ENCODE results near the gene PRKAG2.

The PRKAG2 gene

DNA sequence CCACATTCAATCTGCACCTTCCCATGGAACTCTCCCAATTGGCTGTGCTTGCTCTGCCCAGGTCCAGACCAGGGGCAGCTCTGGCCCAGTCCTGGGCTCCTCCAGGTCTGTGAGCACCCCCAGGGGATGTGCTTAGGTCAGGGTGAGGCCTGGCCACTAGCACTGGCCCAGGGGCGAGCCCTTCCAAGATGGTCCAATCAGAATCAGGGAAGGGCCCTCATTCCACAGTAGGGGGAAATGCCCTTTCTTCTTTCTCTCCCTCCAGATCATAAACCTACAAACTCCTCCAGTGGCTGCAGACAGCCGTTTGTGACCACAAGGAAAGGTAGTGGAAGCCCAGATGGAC is 157.0 kb downstream of the PRKAG2 start:
- no peak for DNase-seq

DNA sequence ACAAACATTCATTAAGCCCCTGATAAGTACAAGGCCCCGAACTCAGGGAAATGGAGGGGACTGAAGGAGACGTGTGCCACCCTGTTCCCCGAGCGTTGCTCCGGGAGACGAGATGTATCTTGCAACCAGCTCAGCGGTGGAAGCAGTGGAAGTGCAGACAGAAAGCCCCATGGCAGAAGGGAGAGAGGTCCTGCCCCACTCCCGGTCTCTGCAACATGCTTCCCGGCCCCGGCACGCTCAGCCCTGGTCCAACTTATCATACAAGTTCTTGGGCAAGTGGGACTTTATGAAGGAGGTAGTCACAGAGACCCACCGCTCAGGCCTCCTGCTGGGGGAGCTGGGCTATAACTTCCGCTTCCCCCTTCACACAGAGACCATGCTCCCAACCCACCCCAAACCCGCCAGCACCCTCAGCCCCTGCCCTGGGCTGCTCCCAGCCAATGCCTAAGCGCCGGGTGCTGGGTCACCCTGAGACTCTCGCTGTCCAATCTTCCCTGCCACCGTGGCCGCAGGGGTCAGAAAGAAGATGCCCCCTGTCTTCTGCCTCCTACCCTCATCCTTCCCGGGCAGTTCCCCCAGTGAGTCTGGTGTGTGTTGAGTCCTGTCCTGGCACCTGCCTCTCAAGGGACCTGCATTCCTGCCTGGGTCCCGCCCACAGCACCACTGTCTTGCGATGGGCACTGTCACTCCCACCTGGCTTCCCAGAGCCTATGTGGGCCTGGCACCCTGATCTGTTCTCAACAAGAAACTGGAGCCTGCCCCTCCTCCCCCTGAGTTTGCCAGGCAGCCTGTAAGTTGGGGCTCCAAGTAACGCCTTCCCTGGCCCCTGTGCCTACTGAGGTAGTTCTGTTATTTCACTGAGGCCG is 157.7 kb downstream of the PRKAG2 start:
- DNase-seq: no peak

DNA sequence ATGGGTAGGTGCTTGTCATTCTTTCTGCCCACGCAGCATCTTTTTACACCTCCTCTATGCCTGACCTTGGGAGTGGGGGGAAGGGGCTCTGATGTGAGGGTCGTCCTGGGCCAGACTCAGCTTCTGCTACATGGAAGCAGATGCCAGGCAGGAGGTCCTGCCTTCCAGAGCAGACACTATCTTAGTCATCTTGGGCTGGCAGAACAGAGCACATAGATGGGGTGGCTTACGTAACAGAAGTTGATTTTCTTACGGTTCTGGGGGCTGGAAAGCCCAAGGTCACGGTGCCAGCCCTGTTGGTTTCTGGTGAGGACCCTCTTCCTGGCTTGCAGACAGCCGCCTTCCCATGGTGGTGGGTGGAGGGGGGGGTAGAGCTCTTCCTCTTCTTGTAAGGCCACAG is 159.0 kb downstream of the PRKAG2 start:
- DNase-seq: no peak

DNA sequence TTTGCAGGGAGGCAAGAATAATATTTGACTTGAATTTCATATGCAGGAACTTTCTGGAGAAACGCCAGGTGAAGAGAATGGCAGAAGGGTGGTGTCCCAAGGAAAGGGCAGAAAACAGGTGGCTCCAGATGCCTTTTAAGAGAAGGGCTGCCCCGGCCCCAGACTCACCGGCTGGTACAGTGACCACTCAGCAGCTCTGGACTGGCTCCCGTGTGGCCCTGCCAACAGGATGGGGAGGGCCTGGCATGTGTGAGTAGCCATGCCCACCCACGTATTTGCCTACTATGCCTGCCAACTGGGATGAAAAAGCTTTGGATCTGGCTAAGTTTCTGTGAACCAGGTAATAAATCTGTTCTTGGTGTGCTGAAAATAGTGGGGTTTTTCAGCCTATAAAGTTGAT is 159.5 kb downstream of the PRKAG2 start:
- DNase-seq: no peak

DNA sequence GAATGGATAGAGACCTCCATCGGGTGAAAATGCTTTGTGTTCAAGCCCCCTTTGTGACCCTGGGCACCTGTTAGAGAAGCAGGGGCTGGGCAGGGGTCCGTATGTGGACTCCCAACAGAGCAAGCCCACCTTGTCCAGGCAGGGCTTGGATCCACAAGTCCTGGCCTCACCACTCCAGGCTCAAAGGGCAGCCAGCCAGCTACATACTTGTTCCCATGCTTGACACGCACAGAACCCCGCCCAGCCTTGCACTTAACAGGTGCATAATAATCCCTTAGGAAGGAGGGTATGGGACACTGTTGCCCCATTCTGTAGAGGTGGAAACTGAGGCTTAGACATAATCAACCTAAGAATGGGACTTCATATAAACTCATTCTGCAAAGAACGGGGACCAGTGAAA is 160.6 kb downstream of the PRKAG2 start:
- DNase-seq: no peak

DNA sequence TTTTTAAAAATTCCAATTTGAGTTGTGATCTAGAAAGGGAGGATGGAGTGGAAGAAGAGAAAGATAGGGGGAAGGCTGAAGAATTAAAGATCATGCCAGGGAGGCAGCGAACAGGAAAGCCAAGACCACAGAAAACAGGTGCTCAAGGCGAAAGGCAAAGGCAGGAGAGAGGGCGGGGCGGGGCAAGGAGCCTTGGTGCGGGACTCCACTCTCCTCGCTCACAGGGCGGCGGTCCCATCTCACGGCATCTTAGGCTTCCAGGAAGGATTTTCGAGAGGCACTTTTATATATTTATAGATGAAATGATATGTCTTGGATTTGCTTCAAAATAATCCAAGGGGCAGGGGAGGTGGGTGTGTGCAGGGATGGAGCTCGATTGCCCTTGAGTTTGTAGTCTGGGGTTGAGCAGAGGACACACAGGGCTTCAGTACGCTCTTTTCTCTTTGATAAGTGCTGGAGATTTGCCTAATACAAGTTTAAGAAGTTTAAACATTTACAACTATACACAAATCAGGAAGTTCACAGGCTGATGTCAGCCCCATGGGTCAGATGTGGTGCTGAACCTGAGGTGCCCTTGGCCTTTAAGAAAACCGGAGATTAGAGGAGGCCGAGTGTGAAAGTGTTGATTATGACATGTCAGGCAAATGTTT is 161.1 kb downstream of the PRKAG2 start:
- DNase-seq: no peak

DNA sequence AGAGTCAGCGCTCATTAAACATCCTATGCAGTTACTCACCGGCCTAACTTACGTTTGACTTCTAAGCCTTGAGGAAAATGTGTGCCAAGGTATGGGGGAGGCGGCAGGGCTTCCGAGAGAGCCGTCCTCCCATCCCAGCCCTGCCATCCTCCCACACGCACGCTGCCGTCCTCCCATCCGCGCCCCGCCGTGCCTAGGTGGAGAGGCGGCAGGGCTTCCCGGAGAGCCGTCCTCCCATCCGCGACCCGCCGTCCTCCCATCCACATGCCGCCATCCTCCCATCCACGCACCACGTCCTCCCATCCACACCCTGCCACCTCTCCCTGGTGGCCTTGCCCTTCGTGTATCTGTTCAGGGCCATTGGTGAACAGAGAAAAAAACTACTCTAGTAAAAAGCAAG is 162.7 kb downstream of the PRKAG2 start:
- no peak for DNase-seq

DNA sequence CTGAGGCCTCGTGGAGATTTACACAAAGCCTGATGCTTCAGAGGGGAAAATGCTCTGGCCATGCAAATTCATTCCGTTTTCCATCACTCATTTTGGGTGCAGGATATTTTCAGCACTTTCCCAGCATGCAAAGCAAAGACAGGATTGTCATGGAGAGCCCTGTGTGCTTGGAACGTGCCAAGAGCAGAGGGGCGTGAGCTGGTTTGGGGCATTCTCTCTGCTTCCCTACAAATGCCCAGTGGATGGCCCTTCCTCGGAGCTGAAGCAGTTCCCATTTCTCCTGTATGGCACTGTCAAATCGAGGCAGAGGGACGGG is 164.1 kb downstream of the PRKAG2 start:
- no peak for DNase-seq

DNA sequence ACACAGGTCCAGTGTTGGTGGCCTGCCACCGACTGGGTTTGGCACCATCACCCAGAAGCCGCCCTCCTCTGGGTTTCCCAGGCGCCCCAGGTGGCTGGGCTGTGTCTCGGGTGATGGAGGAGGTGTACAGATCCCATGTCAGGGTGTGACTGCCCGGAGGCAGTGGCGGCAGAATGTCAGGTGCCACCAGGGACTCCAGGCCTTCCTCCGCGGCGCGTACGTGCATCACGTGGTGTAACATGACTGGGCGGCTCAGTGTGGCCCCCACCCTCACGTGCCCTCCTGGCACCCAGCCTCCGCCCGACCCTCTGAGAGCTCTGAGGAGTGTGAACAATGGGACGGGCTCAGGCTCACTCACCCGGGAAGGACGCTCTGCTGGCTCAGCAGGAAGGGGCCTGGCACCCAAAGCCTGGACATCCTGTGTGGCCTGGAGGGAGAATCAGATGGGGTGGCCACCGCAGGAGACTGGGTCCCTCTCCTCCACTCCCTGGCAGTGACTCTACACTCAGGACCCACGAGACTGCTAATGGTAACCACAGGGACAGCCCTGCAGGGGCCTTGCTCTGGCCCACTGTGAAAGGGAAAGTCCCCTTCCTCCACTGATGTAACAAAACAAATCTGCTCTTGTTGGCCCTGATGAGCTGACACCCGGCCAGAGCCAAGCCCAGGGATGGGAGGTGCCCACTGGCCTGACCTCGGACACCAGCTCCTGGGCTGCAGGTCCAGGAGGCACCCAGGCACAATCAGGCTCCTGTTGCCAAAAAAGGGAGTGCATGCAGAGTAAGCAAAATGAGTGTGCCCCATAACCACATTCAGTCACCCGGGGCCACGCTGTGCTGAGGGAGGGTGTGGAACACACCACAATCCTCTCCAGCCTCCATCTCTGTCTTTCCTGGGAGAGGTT is 164.8 kb downstream of the PRKAG2 start:
- no peak for DNase-seq

DNA sequence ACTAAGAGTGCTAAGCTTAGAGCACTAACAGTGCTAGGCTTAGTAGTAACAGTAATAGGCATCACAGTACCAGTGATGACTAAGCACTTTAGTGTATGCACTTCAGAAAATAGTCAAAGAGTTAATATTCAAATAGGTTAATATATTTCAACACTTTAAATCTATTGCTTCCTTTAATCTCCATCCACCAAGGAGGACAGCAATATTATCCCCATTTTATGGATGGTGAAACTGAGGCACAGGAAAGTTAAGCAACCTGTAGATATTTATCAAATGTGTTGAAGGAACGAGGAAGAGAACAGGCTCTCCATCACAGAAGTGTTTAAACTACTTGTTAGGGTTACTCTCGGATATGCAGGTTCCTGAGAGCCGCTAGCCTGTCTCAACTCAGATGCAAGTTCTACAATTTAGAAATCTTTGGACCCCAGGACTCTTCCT is 165.5 kb downstream of the PRKAG2 start:
- DNase-seq: no peak

DNA sequence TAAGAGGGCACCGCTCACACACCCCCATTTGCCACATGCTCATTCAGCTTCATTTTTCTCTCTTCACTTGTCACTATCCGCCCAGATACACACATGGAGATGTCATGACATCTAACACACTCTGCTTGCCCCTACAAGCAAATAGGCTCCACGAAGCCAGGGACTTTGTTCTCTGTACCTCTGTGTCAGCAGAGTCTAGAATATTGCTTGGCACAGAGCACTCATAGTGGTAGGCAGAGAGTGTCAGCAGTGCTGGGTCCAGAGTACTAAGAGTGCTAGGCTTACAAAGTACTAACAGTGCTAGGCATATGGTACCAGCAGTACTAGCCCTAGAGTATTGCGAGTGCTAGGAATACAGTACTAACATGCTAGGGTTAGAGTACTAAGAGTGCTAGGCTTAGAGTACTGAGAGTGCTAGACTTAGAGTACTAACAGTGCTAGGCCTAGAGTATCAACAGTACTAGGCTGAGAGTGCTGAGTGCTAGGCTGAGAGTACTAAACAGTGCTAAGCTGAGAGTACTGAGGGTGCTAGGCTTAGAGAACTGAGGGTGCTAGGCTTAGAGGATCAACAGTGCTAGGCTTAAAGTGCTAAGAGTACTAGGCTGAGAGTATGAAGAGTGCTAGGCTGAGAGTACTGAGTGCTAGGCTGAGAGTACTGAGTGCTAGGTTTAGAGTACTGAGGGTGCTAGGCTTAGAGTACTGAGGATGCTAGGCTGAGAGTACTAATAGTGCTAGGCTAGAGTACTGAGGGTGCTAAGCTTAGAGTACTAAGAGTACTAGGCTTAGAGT is 166.1 kb downstream of the PRKAG2 start:
- DNase-seq: no peak

DNA sequence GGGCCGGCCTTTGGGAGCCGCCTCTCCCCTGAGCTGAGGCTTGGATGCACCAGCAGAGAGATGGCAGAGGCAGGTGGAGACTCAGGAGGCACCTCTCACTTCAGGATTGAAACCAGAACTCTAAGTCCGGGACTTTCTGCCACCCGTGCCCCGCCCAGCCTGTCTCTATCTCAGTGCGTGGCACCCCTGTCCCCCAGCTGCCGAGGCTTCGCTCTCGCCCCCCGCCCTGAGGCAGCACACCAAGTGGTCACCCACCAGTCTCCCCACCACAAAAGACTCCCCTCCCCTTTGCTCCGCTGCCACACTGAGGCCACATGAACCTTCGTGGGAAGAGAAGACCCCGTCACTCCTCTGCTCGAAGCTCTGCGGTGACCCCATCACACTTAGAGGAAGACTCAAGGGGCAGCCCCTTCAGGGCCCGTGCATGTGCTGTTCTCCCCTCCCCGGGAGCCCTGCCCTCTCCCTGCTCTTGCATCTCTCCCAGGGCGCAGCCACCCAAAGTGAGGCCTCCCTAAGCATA is 166.7 kb downstream of the PRKAG2 start:
- no peak for DNase-seq

DNA sequence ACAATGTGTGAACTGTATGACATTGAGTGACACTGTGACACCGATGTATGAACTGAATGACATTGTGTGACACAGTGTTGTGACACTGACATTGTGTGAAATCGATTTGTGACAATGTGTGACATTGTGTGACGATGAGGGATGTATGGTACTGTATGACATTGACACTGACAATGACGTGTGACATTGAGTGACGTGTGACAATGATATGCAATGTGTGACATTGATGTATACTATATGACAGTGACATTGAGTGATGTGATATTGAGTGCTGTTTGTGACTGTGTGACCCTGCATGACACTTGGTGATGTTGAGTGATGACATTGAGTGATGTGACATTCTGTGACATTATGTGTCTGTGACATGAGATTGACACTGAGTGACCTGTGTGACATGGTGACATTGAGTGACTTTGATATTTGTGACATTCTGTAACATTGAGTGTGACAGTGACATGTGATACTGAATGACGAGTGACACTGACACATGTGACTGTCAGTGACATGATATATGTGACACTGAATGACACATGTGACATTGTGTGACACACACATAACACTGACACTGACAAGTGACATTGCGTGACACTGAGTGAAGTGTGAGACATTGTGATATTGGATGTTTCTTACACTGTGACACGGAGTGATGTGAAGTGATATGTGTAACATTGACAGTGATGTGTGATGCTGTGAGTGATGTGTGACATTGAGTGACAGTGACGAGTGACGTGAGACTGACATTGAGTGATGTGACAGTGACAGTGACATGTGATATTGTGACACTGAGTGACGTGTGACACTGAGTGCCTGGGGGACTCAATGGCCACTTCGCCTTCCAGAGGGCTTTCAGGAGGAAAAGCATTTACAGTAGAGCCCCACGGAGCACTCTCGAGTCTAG is 167.5 kb downstream of the PRKAG2 start:
- no peak for DNase-seq

DNA sequence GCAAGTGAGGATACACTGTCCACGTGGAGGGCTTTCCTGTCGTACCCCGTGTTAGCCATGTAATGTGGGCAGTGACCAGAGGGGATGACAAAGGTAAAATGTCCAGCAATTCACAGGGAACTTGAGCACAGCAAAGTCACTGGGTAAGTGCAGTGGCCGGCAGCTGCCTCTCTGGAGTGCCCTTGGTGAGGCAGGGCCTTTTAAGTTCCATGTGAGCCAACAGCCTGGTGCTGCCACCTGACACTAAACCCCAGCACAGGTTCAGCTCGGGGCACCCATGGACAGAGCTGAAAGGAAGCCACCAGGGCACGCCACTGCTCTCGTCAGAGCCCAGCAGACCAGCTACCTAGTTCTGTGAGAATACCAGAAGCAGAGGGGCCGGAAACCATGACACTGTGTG is 168.3 kb downstream of the PRKAG2 start:
- no peak for DNase-seq

DNA sequence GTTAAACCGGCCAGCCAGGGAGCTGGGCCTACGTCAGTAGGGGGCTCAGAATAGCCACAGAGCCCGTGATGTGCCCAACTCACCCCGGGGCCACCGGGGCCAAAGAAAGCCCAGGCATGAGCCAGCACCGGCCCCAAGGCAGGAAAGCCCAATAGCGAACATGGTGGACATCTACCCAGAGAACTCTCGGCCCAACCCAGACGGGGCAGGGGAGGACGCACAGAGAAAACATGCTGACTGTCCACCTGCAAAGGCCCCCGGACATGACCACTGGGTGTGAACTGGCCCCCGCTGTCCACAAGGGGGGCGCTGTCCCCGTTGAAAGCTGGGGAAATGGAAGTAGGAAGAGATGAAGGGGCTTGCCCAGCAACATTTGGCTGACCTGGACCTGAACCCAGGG is 169.2 kb downstream of the PRKAG2 start:
- DNase-seq: no peak

DNA sequence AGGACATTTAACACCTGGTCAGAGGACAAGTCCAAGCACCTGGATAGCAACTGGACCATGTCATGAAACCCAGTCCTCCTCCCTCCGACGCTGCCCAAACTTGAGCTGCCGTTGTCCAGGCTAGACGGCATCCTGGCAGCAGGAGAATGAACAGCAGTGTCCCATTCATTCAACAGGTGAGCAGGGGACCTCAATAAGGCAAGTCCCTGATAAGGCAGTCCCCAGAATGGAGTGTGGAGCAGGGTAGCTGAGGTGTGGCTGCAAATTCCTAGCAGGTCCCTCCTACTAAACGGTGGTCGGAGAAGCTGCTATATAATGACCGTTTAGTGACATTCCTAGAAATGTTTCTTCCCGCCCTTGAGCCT is 169.8 kb downstream of the PRKAG2 start:
- DNase-seq: no peak

DNA sequence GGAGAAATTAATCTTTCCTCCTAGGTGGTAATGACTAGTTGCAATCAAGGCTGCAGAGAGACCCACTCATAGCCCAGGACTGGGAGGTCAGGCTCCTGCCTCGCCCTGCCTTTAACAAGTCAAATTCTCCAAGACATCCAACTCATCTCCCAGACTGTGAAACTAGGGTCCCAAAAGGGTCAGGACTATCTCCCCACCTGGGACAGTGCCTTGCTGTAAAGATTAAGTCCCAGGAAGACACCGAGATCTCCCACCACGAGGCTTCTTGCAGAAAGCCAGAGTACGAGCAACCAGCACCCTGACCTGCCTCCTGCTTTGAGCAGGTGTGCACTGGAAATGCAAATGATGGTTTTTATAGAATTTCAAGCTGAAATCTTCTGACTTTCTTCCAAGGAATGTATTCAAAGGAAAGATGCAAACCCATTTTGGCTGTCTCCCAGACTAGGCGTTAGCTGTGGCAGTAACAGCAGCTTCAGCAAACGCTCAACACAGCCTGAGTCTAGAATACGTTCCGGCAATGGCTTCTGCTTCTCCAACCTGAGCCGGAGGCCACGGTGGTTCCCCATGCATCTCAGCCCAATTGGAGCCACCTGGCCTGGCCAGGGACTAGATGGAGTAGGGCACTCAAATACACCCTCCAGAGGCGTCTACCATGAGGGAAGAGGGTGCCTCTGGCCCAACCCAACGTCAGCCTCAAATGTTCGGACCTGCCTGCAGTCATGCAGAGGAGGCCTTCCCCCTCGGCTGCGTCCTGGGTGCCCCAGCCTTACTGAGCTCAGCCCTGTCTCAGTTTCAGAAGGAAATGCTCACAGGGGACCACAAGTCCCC is 170.4 kb downstream of the PRKAG2 start:
- no peak for DNase-seq

DNA sequence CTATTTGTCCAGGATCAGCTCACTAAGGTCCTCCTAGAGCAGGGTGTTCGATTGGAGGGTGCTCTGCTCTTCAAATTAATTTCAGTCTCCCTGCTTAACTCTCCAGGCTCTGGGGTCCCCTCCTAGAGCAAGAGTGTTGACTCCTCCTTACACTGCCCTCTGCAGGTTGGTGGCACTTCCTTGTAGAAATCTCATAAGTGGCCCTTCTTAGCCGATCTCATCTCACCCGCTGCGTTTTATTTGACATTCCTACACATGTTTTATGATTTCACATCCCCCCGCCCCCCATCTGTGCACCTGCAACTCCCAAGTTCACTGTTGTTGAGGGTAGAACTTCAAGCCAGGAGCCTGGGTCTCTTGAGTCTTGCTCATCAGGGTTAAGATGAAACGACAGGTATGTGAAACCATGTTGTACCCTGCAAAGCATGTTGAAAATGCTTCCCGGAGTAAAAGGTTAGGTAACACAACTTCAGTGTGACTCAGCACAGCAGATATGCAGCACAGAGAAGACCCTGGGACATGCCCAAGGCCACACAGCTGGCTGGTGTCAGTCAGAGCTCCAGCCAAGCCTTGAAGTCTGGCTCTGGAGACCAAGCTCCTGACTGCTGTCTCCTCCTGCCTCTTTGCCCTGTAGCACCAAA is 171.2 kb downstream of the PRKAG2 start:
- peak; percentile 71 for DNase-seq

DNA sequence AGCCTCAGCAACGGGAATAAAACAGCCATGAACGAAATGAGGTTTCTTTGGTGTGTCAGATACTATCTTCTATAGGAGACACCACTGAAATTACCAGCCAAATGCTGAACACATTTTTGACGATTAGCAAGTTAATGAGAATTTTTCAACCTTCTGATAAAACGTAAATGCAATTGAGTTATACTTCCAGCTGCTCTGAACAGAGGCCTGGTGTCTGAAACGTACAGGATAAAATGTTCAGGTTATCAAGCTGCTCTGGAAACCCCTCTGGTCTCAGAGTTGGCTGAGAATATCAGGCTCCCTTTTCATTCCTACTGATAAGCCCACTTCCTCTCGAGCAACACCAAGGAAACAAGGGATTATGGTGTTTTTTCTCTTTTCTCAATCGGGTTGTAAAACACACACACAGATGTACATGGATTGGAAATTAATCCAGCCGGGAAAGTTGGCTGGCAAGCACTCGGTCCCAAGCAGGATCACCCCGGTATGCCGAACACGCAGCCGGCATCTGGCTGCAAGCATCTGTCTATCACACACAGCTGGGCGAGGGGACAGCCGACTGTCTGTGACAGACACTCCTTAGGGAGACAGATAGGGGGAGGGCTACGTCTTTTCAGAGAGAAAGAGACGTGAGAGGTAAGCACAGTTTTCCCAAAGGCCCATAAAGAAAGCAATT is 171.8 kb downstream of the PRKAG2 start:
- peak; percentile 71 for DNase-seq

Measured in OCI-M1 (cell line).